MCF 10A (cell line): ENCODE measurements around the gene PIK3CB. TPM values are rescaled to one million over a fixed set of nuclear protein-coding genes. Genes with fewer than 3 reads are reported as not detected.

Source experiments
- BruUV-seq: library from RNA; stranded (reverse); fragments of 400-500 nt; replicated peaks from 2 replicates; lab custom pipeline; 2021; lab: Mats Ljungman, UMichigan
- CTCF ChIA-PET: fragments of 300-600 bp; sonication (Branson Sonifier 250); formaldehyde crosslinking; extraction: SDS; loops from one replicate; lab custom pipeline; 2021; ENCODE audit warnings: antibody characterized with exemption, inconsistent platforms; lab: Yijun Ruan, JAX
- POLR2A ChIA-PET: fragments of 300-600, 350-650 bp; sonication (Branson Sonifier 250); formaldehyde crosslinking; extraction: SDS; loops from one replicate; lab custom pipeline; 2020; ENCODE audit warnings: antibody characterized with exemption, inconsistent platforms; lab: Yijun Ruan, JAX
- DNase-seq: peaks from one replicate; pipeline ENCODE4 v3.0.0-alpha.2; 2018; ENCODE audit not compliant: unreplicated experiment
- H3K27ac Mint-ChIP-seq: one replicate; pipeline ENCODE4 v1.8.0; 2022; ENCODE audit warnings: mild to moderate bottlenecking, low read depth, mixed read lengths; ENCODE audit not compliant: unreplicated experiment
- H3K27me3 Mint-ChIP-seq: one replicate; pipeline ENCODE4 v1.8.0; 2022; ENCODE audit warnings: mixed read lengths; ENCODE audit not compliant: insufficient read depth, unreplicated experiment
- H3K36me3 Mint-ChIP-seq: one replicate; pipeline ENCODE4 v1.8.0; 2022; ENCODE audit warnings: mild to moderate bottlenecking, moderate library complexity, mixed read lengths; ENCODE audit not compliant: insufficient read depth, unreplicated experiment
- H3K4me1 Mint-ChIP-seq: one replicate; pipeline ENCODE4 v1.8.0; 2022; ENCODE audit warnings: mixed read lengths; ENCODE audit not compliant: insufficient read depth, unreplicated experiment
- H3K4me3 Mint-ChIP-seq: one replicate; pipeline ENCODE4 v1.8.0; 2022; ENCODE audit warnings: mild to moderate bottlenecking, moderate library complexity, mixed read lengths; ENCODE audit not compliant: unreplicated experiment
- H3K9me3 Mint-ChIP-seq: one replicate; pipeline ENCODE4 v1.8.0; 2022; ENCODE audit warnings: mixed read lengths; ENCODE audit not compliant: unreplicated experiment
- intact Hi-C: fragments of 100-400 bp; cut with micrococcal nuclease; formaldehyde crosslinking; loops from 2 replicates; pipeline ENCODE4 v1.14.1; 2022
- total RNA-seq: library from RNA; stranded (reverse); gene quantifications from 2 replicates; pipeline ENCODE4 v1.2.3, GENCODE V29; 2022
- TF ChIP-seq, protein P1 (sequence below): fragments of 200-600 bp; IDR thresholded peaks from one replicate; pipeline ENCODE4 v1.8.0; 2022; ENCODE audit warnings: antibody characterized with exemption, mild to moderate bottlenecking; ENCODE audit not compliant: unreplicated experiment

The PIK3CB gene
- total RNA-seq, 1 experiment from 2014 or later: 21.1 TPM

DNA sequence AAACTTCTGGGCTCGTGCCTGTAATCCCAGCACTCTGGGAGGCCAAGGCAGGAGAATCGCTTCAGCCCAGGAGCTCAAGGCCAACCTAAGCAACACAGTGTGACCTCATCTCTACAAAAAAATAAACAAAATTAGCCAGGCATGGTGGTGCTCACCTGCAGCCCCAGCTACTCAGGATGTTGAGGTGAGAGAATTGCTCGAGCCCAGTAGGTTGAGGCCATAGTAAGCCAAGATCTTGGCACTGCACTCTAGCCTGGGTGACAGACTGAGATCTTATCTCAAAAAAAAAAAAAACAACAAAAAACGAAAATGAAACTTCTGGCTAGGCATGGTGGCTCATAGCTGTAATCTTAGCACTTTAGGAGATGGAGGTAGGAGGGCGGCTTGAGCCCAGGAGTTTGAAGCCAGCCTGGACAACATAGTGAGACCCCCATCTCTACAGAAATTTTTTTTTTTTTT, 53.7 kb downstream of the PIK3CB start:
- ChIA-PET POLR2A (interaction anchor here (0.6 to 0.7 kb wide), 2 partner anchors 57 to 82 kb away, joined by 3 read pairs; no protein-coding TSS in a partner anchor), CTCF (interaction anchor here (0.7 to 1.1 kb wide), 3 partner anchors 82 to 1650 kb away, joined by 3 to 4 read pairs (median 3); no protein-coding TSS in a partner anchor)
- DNase-seq: no peak
- H3K4me3 Mint-ChIP-seq: no peak overlapping the region
- H3K27me3 Mint-ChIP-seq: no peaks in the 10 kb centered on the region
- H3K4me1 Mint-ChIP-seq: no peaks in the 10 kb centered on the region
- intact Hi-C loops: no loop called here
- peaks cover 7% of the 10 kb centered on the region for H3K36me3 Mint-ChIP-seq
- no TSS peak for BruUV-seq
- no peak overlapping the region for H3K27ac Mint-ChIP-seq
- no peaks in the 10 kb centered on the region for H3K9me3 Mint-ChIP-seq
- TF ChIP-seq, protein P1, sequence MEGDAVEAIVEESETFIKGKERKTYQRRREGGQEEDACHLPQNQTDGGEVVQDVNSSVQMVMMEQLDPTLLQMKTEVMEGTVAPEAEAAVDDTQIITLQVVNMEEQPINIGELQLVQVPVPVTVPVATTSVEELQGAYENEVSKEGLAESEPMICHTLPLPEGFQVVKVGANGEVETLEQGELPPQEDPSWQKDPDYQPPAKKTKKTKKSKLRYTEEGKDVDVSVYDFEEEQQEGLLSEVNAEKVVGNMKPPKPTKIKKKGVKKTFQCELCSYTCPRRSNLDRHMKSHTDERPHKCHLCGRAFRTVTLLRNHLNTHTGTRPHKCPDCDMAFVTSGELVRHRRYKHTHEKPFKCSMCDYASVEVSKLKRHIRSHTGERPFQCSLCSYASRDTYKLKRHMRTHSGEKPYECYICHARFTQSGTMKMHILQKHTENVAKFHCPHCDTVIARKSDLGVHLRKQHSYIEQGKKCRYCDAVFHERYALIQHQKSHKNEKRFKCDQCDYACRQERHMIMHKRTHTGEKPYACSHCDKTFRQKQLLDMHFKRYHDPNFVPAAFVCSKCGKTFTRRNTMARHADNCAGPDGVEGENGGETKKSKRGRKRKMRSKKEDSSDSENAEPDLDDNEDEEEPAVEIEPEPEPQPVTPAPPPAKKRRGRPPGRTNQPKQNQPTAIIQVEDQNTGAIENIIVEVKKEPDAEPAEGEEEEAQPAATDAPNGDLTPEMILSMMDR: no peak

DNA sequence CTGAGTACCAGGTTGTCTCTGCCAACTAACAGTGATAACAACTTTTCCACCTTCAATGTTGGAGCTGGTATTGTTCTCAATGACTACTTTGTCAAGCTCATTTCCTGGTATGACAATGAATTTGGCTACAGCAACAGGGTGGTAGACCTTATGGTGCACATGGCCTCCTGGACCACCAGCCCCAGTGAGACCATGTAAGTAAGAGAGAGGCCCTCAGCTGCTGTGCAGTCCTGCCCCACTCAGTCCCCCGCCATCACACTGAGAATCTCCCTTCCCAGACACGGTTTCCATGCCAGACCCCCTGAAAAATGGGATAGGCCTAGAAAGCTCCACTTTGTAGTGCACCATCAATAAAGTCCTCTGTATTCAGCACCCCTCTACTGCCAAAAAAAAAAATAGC, 56.1 kb downstream of the PIK3CB start:
- TF ChIP-seq, protein P1: no peak
- no peak for DNase-seq
- Mint-ChIP-seq H3K36me3 (peaks cover 7% of the 10 kb centered on the region), H3K27me3 (no peaks in the 10 kb centered on the region), H3K27ac (no peak overlapping the region), H3K9me3 (no peaks in the 10 kb centered on the region), H3K4me1 (peaks cover 15% of the 10 kb centered on the region), H3K4me3 (no peak overlapping the region)
- intact Hi-C loops: loop anchor here (10.0 kb wide), 1 partner anchor 136 kb away; no protein-coding TSS in a partner anchor
- POLR2A ChIA-PET: no interaction called here
- CTCF ChIA-PET: interaction anchor here (0.7 to 1.5 kb wide), 4 partner anchors 29 to 183 kb away, joined by 3 to 6 read pairs (median 4); no protein-coding TSS in a partner anchor
- no TSS peak for BruUV-seq

DNA sequence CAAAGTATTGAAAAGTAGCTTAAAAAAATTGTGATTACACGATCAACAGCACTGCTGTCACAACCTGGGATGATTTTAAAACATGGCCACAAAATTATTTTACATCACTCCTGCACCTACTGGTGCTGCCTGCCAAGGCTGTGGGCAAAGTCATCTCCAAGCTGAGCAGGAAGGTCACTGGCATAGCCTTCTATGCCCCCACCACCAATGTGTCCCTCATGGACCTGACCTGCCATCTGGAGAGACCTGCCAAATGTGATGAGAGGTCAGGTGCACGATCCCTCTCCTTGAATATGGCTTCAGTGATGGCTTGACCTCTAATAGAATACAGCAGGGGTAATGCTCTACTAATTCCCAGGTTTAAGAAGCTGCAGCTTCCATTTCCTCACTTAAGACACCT, 57.8 kb downstream of the PIK3CB start:
- peaks cover 18% of the 10 kb centered on the region for H3K4me1 Mint-ChIP-seq
- TF ChIP-seq, protein P1: no peak
- peaks cover 13% of the 10 kb centered on the region for H3K36me3 Mint-ChIP-seq
- H3K4me3 Mint-ChIP-seq: no peak overlapping the region
- intact Hi-C loops: loop anchor here (10.0 kb wide), 1 partner anchor 138 kb away; no protein-coding TSS in a partner anchor
- POLR2A ChIA-PET: interaction anchor here (0.8 to 1.7 kb wide), 2 partner anchors 9 to 19 kb away, joined by 4 read pairs; no protein-coding TSS in a partner anchor
- DNase-seq: no peak
- peak overlapping the region; percentile 31 for H3K27ac Mint-ChIP-seq
- H3K9me3 Mint-ChIP-seq: no peaks in the 10 kb centered on the region
- BruUV-seq: no TSS peak
- no peaks in the 10 kb centered on the region for H3K27me3 Mint-ChIP-seq
- CTCF ChIA-PET: interaction anchor here (0.6 to 3.3 kb wide), 5 partner anchors 9 to 182 kb away, joined by 3 to 38 read pairs (median 9); no protein-coding TSS in a partner anchor

DNA sequence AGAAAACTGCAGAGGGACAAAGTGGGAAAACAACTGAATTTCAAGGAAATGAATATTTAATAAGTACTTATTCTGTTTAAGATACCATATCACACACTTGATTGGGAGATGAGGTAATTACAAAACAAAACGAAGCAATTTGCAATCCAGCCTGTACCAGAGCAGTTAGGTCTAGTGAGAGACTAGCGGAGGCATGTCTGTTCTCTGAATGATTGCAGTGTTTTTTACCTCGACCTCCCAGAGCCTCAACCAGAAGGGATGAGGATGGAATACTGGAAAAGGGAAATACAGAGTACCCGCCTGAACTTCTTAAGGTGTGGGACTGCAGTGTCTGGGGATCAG, 59.5 kb downstream of the PIK3CB start:
- Mint-ChIP-seq H3K9me3 (no peaks in the 10 kb centered on the region), H3K4me1 (peaks cover 18% of the 10 kb centered on the region), H3K36me3 (peaks cover 13% of the 10 kb centered on the region), H3K27me3 (no peaks in the 10 kb centered on the region), H3K27ac (peak overlapping the region; percentile 96), H3K4me3 (no peak overlapping the region)
- TF ChIP-seq, protein P1: no peak
- POLR2A ChIA-PET: interaction anchor here (0.7 to 3.7 kb wide), 7 partner anchors 12 to 141 kb away, joined by 3 to 19 read pairs (median 6); partner anchors contain the start of gene PIK3CB
- peak; percentile 26 for DNase-seq
- intact Hi-C loops: loop anchor here (2.0 to 10.0 kb wide), 2 partner anchors 60 to 140 kb away; partner anchors contain the start of gene PIK3CB
- BruUV-seq: no TSS peak
- CTCF ChIA-PET: interaction anchor here (0.7 to 3.3 kb wide), 2 partner anchors 61 to 141 kb away, joined by 4 to 38 read pairs; no protein-coding TSS in a partner anchor
